GM12874 (cell line): Measurements from ENCODE around the gene NECTIN2.

ENCODE experiments used
- CTCF ChIP-seq: IDR thresholded peaks from 2 replicates; pipeline ENCODE4 v1.5.1; 2011; ENCODE audit warnings: low read depth, mild to moderate bottlenecking, control low read depth, low read length, moderate library complexity; ENCODE audit not compliant: insufficient read depth

Gene NECTIN2

GRCh38 chr19:44866664-44867063 is 20.6 kb downstream of the NECTIN2 start:
- no peak for TF ChIP-seq CTCF

- no peak for TF ChIP-seq CTCF
Measured at GRCh38 chr19:44867578-44867977, 21.5 kb downstream of the NECTIN2 start.

- TF ChIP-seq CTCF, result no peak
Measured at GRCh38 chr19:44869733-44870470, 23.8 kb downstream of the NECTIN2 start.

GRCh38 chr19:44871809-44872208 is 25.7 kb downstream of the NECTIN2 start:
- no peak for TF ChIP-seq CTCF

- TF ChIP-seq CTCF, result no peak
Measured at GRCh38 chr19:44872661-44873060, 26.6 kb downstream of the NECTIN2 start.

GRCh38 chr19:44874317-44874716 is 28.2 kb downstream of the NECTIN2 start:
- TF ChIP-seq CTCF, result no peak

GRCh38 chr19:44875666-44876451 is 29.8 kb downstream of the NECTIN2 start:
- TF ChIP-seq CTCF, result no peak
